Measurements from ENCODE around the gene GAS6. TPM values are rescaled to one million over a fixed set of nuclear protein-coding genes. Genes with fewer than 3 reads are reported as not detected.
A peak's percentile ranks its signal among the peaks of the same experiment; 100 is the strongest.
"Not testable (repeated sequence)": the region's sequence is repeated elsewhere in the genome, so short reads cannot be mapped to it uniquely, and the experiment has no call there.

The GAS6 gene
- polyA plus RNA-seq, 3 donors, result 18.9 to 30.6 (median 29.2) TPM

DNA sequence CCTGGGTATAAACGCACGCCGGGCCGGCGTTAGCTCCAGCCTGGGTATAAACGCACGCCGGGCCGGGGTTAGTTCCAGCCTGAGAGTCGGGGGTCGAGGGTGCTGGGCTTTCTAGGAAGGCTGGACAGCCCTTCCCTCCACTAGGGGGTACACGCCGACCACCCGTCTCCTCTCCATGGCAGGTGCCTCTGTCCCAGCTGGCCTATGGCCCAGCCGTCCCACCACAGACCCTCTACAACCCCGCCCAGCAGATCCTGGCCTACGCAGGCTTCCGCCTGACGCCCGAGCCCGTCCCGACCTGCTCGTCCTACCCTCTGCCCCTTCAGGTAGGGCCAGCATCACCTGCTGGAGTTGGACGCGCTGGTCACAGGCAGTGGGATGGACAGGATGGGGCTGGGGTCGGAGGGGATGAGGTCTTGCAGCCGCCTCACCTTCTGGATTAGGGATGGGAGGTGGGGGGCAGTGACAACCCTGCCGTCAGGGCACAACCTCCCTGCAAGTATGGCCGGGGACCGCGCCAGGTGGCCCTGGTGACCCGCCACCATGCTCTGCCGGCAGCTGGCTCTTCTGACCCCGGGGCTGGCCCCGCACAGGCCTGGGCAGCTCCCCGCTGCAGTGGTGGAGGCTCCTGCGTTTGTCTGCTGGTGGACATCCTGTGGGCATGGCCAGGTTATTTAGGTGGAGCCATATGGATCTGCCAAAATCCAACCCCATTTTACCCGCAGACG, 59.0 kb downstream of the GAS6 start:
- no peak for DNase-seq (ENCODE audit: extremely low read depth in 1 of 11, low read depth in 9 of 11, low spot score in 4 of 11)

DNA sequence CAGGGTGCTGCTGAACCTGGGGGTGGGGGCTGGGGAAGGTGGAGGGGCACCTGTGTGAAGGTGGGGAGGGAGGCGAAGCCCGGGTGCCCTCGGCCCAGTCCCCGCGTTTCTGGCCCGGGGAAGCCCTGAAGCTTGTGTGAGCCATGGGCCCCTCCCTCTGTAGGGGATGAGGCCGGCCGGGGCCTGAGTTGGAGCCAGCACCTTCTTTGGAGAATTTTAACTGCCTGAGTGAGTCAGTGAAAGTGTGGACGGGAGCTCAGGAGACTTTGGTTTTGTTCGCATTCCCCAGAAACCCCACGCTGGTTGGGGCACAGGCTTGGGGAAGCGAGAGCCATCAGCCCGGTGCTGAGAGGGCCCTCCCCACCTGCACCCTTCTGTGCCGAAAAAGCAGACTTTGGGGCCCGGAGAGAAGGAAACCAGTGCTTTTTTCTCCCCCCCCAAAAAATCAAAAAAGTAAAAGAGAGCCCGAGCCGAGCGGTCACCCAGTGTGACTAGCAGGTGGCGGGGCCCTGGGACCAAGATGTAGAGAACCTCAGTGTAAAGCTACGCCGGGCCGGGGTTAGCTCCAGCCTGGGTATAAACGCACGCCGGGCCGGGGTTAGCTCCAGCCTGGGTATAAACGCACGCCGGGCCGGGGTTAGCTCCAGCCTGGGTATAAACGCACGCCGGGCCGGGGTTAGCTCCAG, 59.7 kb downstream of the GAS6 start:
- DNase-seq (ENCODE audit: extremely low read depth in 1 of 11, low read depth in 9 of 11, low spot score in 4 of 11), result no peak

DNA sequence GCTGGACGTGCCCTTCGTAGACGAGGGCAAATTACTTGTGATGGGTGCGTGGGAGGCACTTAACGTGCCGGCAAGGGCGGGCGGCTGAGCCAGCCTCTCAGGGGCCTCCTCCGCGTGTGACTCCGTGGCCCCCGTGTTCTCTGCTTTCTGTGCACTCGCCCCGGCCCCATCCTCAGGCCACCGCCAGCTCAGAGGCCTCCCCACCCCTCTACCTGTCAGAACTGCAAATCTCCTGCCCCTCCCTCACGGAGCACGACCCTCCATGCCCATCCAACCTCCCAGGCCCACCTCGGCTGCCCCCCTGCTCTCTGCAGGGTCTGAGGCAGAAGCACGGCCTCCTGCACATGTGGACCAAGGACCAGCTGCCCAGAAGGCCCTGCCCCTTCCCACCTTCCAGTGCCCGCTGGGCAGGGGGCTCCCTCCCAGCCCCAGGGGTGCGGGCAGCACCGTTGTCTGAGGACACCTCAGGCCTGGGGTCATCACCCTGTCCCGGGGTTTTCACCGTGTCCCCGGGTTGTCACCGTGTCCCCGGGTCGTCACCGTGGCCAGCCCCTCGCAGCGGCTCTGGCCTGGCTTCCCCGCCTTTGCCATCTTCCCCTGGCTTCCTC, 60.4 kb downstream of the GAS6 start:
- DNase-seq (ENCODE audit: extremely low read depth in 1 of 11, low read depth in 9 of 11, low spot score in 4 of 11), result no peak

DNA sequence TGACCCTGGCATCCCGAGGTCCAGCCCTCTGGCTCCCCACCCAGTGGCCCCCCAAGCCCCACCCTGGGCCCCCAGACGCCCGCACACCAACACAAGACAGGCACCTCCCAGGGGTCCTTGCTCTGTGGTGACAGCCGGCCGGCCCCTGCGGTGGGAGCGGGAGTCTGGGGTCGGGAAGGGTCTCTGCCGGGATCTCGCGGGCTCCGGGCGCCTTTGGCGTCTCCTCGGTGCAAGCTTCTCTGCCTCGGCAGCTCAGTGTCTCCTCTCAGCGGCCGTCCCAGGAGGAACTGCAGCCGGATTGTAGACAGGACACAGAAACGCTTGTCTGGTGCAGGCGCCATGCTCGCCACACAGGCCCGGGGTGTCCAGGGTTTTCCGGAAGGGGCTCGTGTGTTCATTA, 61.1 kb downstream of the GAS6 start:
- no peak for DNase-seq (ENCODE audit: extremely low read depth in 1 of 11, low read depth in 9 of 11, low spot score in 4 of 11)

DNA sequence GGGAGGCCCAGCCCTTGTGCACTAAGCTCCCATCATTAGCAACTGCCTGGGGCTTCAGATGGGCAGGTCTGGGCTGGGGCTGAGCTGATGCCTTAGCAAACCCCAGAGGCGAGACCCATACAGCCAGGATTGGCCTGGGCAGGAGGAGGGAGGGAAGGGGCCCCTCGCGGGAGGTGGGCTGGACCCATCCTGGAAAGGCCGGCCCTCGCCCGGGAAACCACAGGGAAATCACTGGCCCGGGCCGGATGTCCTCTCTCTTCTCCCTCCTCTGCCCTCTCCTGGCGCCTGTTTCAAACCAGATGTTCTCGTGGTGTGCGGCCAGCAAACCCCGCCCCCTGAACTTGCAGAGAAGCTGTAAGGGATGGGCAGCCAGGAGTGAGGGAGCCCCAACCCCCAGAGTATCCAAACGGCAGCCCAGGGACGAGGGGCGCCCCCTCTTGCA, 61.8 kb downstream of the GAS6 start:
- DNase-seq (ENCODE audit: extremely low read depth in 1 of 11, low read depth in 9 of 11, low spot score in 4 of 11), result peak in 6 of 11 donors; percentile 37 to 67 (median 56)

DNA sequence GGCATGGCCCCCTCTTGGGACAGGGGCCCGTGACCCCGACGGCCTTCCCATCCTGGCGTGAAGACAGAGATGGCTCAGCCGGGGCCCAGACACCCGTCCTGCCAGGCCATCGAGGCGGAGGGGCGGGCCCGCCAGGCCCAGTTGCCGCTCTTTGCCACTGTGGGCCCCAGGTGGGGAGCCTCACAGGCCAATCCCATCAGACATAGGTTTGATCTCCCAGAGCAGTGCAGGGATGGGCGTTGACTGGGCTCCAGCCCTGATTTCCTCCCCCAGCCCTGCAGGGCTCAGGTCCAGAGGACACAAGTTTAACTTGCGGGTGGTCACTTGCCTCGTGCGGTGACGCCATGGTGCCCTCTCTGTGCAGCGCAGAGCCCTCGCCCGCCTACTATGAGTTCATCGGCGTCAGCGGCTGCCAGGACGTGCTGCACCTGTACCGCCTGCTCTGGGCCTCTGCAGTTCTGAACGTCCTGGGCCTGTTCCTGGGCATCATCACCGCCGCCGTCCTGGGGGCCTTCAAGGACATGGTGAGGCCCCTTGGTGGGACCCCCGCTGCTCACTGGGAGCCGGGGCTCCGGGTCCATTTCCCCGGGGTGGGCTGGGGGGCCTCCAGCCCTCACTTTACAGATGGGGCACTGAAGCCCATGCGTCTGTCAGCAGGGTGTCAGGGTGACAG, 62.5 kb downstream of the GAS6 start:
- DNase-seq (ENCODE audit: extremely low read depth in 1 of 11, low read depth in 9 of 11, low spot score in 4 of 11), result no peak

DNA sequence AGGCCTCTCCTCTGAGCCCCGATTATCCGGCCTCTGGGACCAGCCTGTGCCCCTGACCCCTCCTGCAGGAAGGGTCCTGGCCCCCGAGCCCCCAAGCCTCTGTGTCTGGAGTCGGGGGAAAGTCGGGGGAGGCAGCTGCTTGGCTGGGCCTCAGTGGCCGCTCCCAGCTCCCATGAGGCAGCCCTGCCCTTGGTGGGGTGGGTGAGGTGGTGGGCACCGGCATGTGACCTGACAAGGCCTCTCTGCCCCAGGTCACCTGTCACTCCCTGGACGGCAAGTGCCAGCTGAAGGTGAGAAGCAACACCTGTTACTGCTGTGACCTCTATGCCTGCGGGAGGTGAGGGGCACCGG, 63.3 kb downstream of the GAS6 start:
- no peak for DNase-seq (ENCODE audit: extremely low read depth in 1 of 11, low read depth in 9 of 11, low spot score in 4 of 11)

DNA sequence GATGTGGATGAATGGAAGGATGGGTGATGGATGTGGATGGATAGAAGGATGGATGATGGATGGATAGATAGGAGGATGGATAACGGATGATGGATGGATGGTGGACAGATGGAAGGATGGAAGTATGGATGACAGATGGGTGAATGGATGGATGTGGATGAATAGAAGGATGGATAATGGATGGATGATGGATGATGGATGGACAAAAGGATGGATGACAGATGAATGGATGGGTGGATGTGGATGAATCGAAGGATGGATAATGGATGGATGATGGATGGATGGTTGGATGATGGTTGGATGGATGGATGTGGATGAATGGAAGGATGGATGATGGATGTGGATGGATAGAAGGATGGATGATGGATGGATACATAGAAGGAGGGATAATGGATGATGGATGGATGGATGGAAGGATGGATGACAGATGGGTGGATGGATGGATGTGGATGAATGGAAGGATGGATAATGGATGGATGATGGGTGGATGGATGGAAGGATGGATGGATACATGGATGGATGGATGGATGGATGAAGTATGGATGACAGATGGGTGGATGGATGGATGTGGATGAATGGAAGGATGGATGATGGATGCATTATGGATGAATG, 65.6 kb downstream of the GAS6 start:
- no peak for DNase-seq (ENCODE audit: extremely low read depth in 1 of 11, low read depth in 9 of 11, low spot score in 4 of 11)

DNA sequence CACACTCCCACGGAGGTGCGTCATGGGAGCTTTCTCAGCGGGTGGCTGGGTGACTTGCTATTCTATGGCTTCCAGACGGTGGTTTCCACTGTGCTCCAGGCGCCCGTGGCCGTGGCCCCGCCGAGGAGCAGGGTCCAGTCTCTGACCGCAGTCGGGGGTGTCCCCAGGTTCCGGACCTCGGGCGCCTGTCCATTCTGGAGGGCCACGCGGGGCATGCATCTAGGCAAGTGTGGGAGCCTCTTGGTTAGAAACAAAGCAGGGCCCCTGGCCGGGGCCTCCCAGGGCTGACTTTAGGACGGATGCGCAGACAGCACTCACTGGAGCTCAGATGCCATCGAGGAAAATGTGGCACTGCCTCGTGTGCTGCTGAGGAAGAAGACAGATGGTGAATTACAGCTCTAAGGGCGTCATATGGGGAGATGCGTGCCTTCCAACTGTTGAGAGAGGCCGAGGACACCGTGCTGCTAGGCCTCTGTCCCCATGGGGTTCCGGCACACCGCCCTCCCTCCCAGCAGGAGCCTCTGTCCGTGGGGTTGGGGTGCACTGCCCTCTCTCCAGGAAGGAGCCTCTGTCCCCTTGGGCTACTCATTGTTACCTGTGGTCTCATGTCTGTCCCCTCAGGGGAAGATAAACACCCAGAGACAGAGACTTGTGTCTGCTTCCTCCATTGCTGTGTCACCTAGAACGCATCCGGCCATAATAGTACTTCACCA, 66.8 kb downstream of the GAS6 start:
- DNase-seq (ENCODE audit: extremely low read depth in 1 of 11, low read depth in 9 of 11, low spot score in 4 of 11), result no peak

DNA sequence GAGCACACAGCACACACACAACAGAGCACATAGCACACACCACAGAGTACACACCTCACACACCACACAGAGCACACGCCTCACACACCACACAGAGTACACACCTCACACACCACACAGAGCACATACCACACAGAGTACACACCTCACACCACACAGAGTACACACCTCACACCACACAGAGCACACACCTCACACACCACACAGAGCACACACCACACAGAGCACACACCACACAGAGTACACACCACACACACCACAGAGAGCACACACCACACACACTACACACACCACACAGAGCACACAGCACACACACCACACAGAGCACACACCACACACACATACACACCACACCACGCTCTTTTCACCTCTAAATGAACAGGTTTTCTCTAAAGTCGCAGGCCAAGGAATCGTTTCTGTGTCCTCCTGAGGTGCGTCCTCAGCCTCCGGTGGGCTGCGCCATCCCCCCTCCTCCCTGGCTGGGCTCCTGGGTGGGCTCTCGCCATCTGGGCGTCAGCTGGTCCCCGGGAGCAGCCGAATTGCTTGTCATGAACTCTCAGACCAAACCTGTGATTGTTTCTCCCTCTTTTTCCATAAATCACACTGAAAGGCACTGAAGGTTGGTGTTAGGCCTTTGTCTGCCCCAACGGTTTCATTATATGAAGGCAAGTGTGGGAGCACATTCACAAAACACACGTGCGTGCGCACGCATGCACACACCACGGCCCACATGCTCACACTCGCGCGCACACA, 67.5 kb downstream of the GAS6 start:
- no peak for DNase-seq (ENCODE audit: extremely low read depth in 1 of 11, low read depth in 9 of 11, low spot score in 4 of 11)

DNA sequence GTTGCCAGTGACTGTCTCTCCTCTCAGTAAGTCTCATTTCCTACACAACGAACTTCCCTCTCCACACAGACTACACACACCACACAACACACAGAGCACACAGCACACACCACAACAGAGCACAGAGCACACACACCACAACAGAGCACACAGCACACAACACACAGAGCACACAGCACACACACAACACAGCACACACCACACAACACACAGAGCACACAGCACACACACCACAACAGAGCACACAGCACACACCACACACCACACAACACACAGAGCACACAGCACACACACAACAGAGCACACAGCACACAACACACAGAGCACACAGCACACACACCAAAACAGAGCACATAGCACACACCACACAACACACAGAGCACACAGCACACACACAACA, 68.5 kb downstream of the GAS6 start:
- not testable (repeated sequence) for DNase-seq (ENCODE audit: extremely low read depth in 1 of 11, low read depth in 9 of 11, low spot score in 4 of 11)

DNA sequence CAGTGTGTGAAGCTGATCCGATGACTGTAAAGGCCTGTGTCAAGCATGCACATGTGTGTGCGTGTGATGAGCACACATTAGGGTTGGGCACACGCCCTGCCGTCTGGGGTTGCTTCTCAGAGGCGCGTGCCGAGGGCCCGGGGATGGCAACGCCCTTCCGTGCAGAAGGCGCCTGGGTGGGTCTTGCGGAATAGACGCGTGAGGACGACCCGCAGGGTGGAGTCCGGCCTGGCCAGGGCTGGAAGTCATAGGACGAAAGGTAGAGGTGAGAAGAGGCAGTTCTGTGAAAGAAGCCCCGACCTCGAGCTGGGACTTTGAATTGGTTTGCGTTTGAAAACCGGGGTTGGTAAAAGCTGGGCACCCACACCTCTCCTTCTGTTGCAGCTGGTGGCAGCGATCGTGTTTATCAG, 69.1 kb downstream of the GAS6 start:
- DNase-seq (ENCODE audit: extremely low read depth in 1 of 11, low read depth in 9 of 11, low spot score in 4 of 11), result no peak

DNA sequence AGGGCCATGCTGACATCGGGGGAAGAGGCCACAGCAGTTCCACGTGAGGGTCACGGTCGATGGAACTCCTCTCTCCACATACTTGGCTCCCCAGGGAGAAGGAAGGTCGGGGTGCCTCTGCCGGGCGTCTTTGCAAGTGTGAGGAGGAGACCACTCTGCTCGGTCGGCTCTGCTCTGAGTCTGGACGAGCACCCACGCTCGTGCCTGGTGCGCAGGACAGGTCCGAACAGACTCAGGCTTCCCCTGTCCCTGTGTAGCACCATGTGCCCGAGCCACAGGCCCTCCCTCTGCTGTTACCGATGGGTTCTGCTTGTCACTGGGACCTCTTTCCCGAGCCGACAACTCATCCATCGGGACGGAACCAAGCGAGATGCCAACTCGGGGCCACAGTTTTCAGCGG, 69.8 kb downstream of the GAS6 start:
- DNase-seq (ENCODE audit: extremely low read depth in 1 of 11, low read depth in 9 of 11, low spot score in 4 of 11), result no peak

DNA sequence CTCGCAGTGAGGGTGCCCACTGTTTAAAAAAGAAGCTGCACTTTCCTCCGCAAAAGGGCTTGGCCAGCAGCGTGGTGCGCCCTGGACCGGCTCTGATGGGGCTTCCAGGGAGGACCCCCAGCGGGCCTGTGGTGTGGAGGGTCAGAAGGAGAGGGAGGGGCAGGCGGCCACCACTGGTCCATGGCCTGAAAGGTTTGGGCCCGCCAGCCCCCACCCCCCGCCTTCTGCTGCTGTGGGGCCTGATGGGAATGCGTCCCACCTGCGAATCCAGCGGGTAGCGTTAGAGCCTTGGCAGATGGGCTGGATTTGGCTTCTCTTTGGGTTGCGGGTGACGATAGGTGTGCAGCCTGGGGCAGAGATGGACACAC, 70.2 kb downstream of the GAS6 start:
- no peak for DNase-seq (ENCODE audit: extremely low read depth in 1 of 11, low read depth in 9 of 11, low spot score in 4 of 11)

DNA sequence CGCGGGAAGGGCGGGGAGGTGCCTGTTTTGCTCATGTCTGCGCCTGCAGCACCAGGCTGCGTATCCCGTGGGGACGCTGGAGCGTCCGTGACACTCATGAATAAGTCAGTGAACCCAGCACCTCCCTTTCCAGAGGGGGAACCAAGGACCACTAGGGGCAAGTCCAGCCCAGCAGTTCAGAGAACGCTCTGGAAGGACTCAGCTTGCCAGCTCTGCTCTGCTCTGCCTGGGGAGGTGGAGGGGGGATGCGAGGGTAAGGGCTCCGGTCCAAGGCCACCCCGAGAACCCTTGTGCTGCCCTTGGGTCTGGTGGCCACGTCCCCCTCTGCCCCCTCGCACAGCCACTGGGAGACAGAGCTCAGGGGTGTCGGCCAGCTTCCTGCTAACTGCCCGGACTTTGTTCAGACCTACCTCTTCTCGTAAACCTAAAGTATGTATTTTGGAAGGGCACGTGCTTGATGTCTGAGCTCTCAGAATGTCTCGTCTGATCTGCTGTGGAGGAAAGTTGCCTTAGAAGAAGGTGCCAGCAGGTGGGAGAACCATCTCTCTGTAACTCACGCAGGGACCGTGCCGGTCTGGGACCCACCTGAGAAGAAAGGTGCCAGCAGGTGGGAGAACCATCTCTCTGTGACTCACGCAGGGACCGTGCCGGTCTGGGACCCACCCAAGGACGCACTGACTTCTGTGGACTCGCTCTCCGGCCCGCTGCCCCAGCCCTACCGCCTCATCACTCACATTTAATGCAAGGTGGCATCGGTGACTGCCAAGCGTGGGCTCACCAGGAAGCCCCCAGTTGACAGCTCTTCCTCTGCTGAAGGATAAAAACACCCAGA, 70.8 kb downstream of the GAS6 start:
- DNase-seq (ENCODE audit: extremely low read depth in 1 of 11, low read depth in 9 of 11, low spot score in 4 of 11), result no peak

DNA sequence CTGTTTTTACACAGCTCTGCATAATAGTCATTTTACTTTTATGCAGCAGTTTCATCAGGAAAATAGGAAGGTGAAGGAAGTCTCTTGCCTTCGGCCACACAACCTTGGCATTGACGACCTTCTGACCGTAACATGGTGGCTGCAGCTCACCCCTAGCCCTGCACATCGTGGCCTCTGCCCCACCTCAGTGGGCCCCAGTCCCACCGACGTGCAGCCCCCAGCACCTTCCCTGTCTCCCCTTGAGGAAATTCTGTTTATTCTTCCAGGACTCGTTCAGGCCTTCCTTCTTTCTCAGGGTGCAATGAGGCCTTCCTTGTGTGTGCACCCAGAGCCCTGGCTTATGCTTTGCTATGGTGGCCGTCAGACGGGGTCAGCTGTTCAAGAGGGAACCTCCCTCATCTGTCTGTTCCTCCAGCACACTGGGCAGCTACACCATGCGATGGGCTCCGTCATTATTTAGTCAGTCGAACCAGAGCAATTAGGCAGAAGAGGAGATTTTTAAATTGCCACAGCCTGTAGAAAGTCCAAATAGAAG, 71.6 kb downstream of the GAS6 start:
- DNase-seq (ENCODE audit: extremely low read depth in 1 of 11, low read depth in 9 of 11, low spot score in 4 of 11), result no peak

DNA sequence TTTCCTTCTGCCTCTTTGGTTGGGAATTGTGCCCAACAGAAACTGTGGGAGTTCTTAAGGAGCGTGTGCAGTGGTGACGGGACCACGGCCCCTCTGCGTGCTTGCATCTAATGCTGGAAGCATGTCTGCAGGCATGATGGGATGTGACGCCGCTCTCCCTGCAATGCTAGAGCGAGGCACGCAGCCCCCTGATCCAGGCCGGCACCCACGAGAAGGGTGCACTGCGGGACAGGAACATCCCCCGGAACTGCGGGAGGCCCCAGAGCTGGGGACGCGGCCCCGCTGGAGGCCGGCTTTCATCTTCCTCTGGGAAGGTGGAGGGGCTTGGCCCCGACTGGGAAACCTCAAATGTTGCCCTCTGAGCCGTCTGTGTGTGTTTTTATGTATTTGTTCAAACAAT, 72.1 kb downstream of the GAS6 start:
- no peak for DNase-seq (ENCODE audit: extremely low read depth in 1 of 11, low read depth in 9 of 11, low spot score in 4 of 11)
